ENCODE measurements around the gene MCRIP2.

MCRIP2 gene

DNA sequence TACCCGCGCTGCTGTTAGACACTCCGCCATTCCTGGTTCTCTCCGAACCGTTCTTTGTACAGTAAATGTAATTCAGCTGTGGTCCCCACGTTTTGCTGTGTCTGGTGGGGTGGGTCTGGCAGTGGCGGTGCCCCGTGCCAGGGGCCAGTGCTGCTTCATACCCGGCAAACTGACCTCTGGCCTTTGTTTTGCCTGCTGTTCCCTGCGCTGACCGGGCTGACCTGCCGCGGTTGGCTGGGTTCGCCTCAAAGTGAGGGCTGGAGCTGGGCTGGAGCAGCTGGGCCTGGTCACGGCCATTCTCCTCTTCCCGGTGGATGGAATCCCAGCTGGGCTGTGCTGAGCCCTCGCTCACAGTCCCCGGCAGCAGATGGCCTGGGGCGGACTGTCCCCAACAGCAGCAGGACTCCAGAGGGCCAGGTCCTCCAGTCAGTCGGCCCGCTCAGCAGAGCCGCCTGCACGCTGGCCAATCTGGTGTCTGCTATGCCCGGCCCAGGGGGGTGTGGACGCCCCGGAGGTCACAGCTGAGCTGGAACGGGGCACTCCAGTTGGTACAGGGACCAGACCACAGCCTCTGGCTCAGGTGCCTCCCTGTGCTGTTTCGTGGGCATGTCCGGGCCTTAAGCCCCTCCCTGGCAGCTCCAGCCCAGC, 12.3 kb upstream of the MCRIP2 start:
- H3K27ac ChIP-seq (ENCODE audit: low read depth, low read length, poor library complexity, severe bottlenecking): no peak overlapping the region
- no peak overlapping the region for H3K9ac ChIP-seq (ENCODE audit: low read length)
- H3K4me1 ChIP-seq (ENCODE audit: insufficient read depth, low read length, severe bottlenecking): no peaks in the 10 kb centered on the region
- no peak overlapping the region for H3K4me2 ChIP-seq (ENCODE audit: low read length)
- no peaks in the 10 kb centered on the region for H3K9me3 ChIP-seq (ENCODE audit: low read length)
- H3F3A ChIP-seq (ENCODE audit: insufficient read depth, low read length): no peaks in the 10 kb centered on the region
- no peaks in the 10 kb centered on the region; the same call in 1 of the 2 replicates for H3K27me3 ChIP-seq (ENCODE audit: insufficient read depth, low read length)
- no peak overlapping the region for H2AFZ ChIP-seq (ENCODE audit: low read length)
- H3K36me3 ChIP-seq (ENCODE audit: insufficient read depth, low read length): no peaks in the 10 kb centered on the region
- no peaks in the 10 kb centered on the region for H4K20me1 ChIP-seq (ENCODE audit: insufficient read depth, low read length)
- H3K79me2 ChIP-seq (ENCODE audit: insufficient read depth, low read length): no peaks in the 10 kb centered on the region
- no peak for TF ChIP-seq EZH2 (IDR thresholded peaks at IDR 0.05; ENCODE audit: borderline replicate concordance, low read length)
- no peak for TF ChIP-seq CTCF (IDR thresholded peaks at IDR 0.05; ENCODE audit: low read length)
- no peaks in the 10 kb centered on the region for H3K9me2 ChIP-seq (ENCODE audit: low read depth, low read length)
- H3K4me3 ChIP-seq (ENCODE audit: low read depth, low read length, poor library complexity, severe bottlenecking): no peak overlapping the region

DNA sequence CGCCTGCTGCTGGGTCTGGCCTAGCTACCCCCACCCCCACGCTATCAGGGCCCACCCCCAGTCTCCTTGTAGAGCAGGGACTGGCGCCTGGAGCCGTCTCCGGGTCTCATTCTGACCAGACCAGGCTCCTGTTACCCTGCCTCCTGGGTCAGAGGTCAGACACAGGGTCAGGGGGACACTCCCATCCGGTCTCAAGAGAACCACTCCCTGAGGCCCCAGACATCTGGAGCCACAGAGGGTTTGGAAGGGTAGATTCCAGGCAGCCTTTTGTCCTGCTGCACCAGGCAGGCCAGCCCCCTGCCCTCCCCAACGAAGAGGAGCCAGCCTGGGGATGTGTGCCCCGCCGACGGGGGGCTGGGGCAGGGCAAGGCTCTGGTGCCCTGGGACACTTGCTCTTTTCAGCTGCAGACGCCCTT, 11.8 kb upstream of the MCRIP2 start:
- Histone ChIP-seq H3K27me3 (ENCODE audit: insufficient read depth, low read length) (no peaks in the 10 kb centered on the region; the same call in 1 of the 2 replicates), H3K9ac (ENCODE audit: low read length) (no peak overlapping the region), H3F3A (ENCODE audit: insufficient read depth, low read length) (no peaks in the 10 kb centered on the region), H3K9me2 (ENCODE audit: low read depth, low read length) (no peaks in the 10 kb centered on the region), H3K36me3 (ENCODE audit: insufficient read depth, low read length) (no peaks in the 10 kb centered on the region), H3K4me1 (ENCODE audit: insufficient read depth, low read length, severe bottlenecking) (no peaks in the 10 kb centered on the region), H3K79me2 (ENCODE audit: insufficient read depth, low read length) (no peaks in the 10 kb centered on the region), H3K9me3 (ENCODE audit: low read length) (no peaks in the 10 kb centered on the region), H3K27ac (ENCODE audit: low read depth, low read length, poor library complexity, severe bottlenecking) (no peak overlapping the region), H4K20me1 (ENCODE audit: insufficient read depth, low read length) (no peaks in the 10 kb centered on the region), H3K4me2 (ENCODE audit: low read length) (no peak overlapping the region), H2AFZ (ENCODE audit: low read length) (no peak overlapping the region), H3K4me3 (ENCODE audit: low read depth, low read length, poor library complexity, severe bottlenecking) (no peak overlapping the region)
- TF ChIP-seq EZH2 (IDR thresholded peaks at IDR 0.05; ENCODE audit: borderline replicate concordance, low read length): no peak
- no peak for TF ChIP-seq CTCF (IDR thresholded peaks at IDR 0.05; ENCODE audit: low read length)

GRCh38 chr16:630249-630814, 11.3 kb upstream of the MCRIP2 start:
- no peak overlapping the region for H3K4me3 ChIP-seq (ENCODE audit: low read depth, low read length, poor library complexity, severe bottlenecking)
- H3K27me3 ChIP-seq (ENCODE audit: insufficient read depth, low read length): no peaks in the 10 kb centered on the region; the same call in 1 of the 2 replicates
- H3K9me2 ChIP-seq (ENCODE audit: low read depth, low read length): no peaks in the 10 kb centered on the region
- H3K79me2 ChIP-seq (ENCODE audit: insufficient read depth, low read length): no peaks in the 10 kb centered on the region
- H3K9ac ChIP-seq (ENCODE audit: low read length): no peak overlapping the region
- no peak overlapping the region for H2AFZ ChIP-seq (ENCODE audit: low read length)
- H3K27ac ChIP-seq (ENCODE audit: low read depth, low read length, poor library complexity, severe bottlenecking): no peak overlapping the region
- no peaks in the 10 kb centered on the region for H3F3A ChIP-seq (ENCODE audit: insufficient read depth, low read length)
- H3K4me1 ChIP-seq (ENCODE audit: insufficient read depth, low read length, severe bottlenecking): peaks cover 2% of the 10 kb centered on the region
- no peaks in the 10 kb centered on the region for H3K9me3 ChIP-seq (ENCODE audit: low read length)
- TF ChIP-seq CTCF (IDR thresholded peaks at IDR 0.05; ENCODE audit: low read length) (no peak), EZH2 (IDR thresholded peaks at IDR 0.05; ENCODE audit: borderline replicate concordance, low read length) (no peak)
- H4K20me1 ChIP-seq (ENCODE audit: insufficient read depth, low read length): no peaks in the 10 kb centered on the region
- no peak overlapping the region for H3K4me2 ChIP-seq (ENCODE audit: low read length)
- H3K36me3 ChIP-seq (ENCODE audit: insufficient read depth, low read length): no peaks in the 10 kb centered on the region
